ENCODE data around the gene FUS. TPM values are rescaled to one million over a fixed set of nuclear protein-coding genes. Genes with fewer than 3 reads are reported as not detected.
"Not testable (repeated sequence)": the region's sequence is repeated elsewhere in the genome, so short reads cannot be mapped to it uniquely, and the experiment has no call there.

The FUS gene
- total RNA-seq, 2 donors from 2014 or later: 910 to 947 TPM

- no peak for ATAC-seq
- DNase-seq: no peak
- Mint-ChIP-seq H3K4me3 (no peak overlapping the region), H3K27ac (no peak overlapping the region), H3K4me1 (peaks cover 7% of the 10 kb centered on the region), H3K36me3 (ENCODE audit: low read depth) (no peaks in the 10 kb centered on the region), H3K27me3 (no peaks in the 10 kb centered on the region)
- no peaks in the 10 kb centered on the region for H3K9me3 ChIP-seq (ENCODE audit: control insufficient read depth, low read length, poor library complexity, severe bottlenecking)
Observed at GRCh38 chr16:31138621-31139578, 41.0 kb upstream of the FUS start.

- not testable (repeated sequence) for DNase-seq; H3K27me3 Mint-ChIP-seq; ATAC-seq; H3K4me1 Mint-ChIP-seq; H3K9me3 ChIP-seq (ENCODE audit: control insufficient read depth, low read length, poor library complexity, severe bottlenecking); H3K36me3 Mint-ChIP-seq (ENCODE audit: low read depth)
- peak overlapping the region; percentile 5 for H3K4me3 Mint-ChIP-seq
- peak overlapping the region; percentile 6 for H3K27ac Mint-ChIP-seq
Observed at GRCh38 chr16:31141071-31141469, 38.9 kb upstream of the FUS start.

GRCh38 chr16:31141489-31142108 is 38.3 kb upstream of the FUS start:
- H3K4me3 Mint-ChIP-seq: peak overlapping the region; percentile 68
- H3K36me3 Mint-ChIP-seq (ENCODE audit: low read depth): no peaks in the 10 kb centered on the region
- peaks cover 7% of the 10 kb centered on the region for H3K27me3 Mint-ChIP-seq
- DNase-seq: peak in 1 of 3 donors; percentile 10
- peaks cover 6% of the 10 kb centered on the region for H3K4me1 Mint-ChIP-seq
- H3K27ac Mint-ChIP-seq: peak overlapping the region; percentile 6
- ATAC-seq: no peak
- no peaks in the 10 kb centered on the region for H3K9me3 ChIP-seq (ENCODE audit: control insufficient read depth, low read length, poor library complexity, severe bottlenecking)

GRCh38 chr16:31142109-31143010 is 37.6 kb upstream of the FUS start:
- DNase-seq: peak; percentile 89 to 96 (median 95)
- Mint-ChIP-seq H3K36me3 (ENCODE audit: low read depth) (no peaks in the 10 kb centered on the region), H3K4me1 (peaks cover 6% of the 10 kb centered on the region), H3K4me3 (peak overlapping the region; percentile 68), H3K27me3 (peaks cover 10% of the 10 kb centered on the region), H3K27ac (peak overlapping the region; percentile 6)
- ATAC-seq: peak; percentile 89
- no peaks in the 10 kb centered on the region for H3K9me3 ChIP-seq (ENCODE audit: control insufficient read depth, low read length, poor library complexity, severe bottlenecking)

- ATAC-seq (no peak), DNase-seq (no peak)
- Mint-ChIP-seq H3K4me1 (peaks cover 11% of the 10 kb centered on the region), H3K4me3 (peak overlapping the region; percentile 80), H3K27me3 (peaks cover 16% of the 10 kb centered on the region), H3K36me3 (ENCODE audit: low read depth) (no peaks in the 10 kb centered on the region), H3K27ac (peak overlapping the region; percentile 37)
- no peaks in the 10 kb centered on the region for H3K9me3 ChIP-seq (ENCODE audit: control insufficient read depth, low read length, poor library complexity, severe bottlenecking)
Observed at GRCh38 chr16:31143011-31143693, 36.8 kb upstream of the FUS start.

GRCh38 chr16:31143694-31144148 is 36.2 kb upstream of the FUS start:
- ATAC-seq (no peak), DNase-seq (no peak)
- peaks cover 11% of the 10 kb centered on the region for H3K4me1 Mint-ChIP-seq
- H3K9me3 ChIP-seq (ENCODE audit: control insufficient read depth, low read length, poor library complexity, severe bottlenecking): no peaks in the 10 kb centered on the region
- H3K27ac Mint-ChIP-seq: peak overlapping the region; percentile 37
- no peaks in the 10 kb centered on the region for H3K36me3 Mint-ChIP-seq (ENCODE audit: low read depth)
- peaks cover 16% of the 10 kb centered on the region for H3K27me3 Mint-ChIP-seq
- H3K4me3 Mint-ChIP-seq: peak overlapping the region; percentile 80

- DNase-seq; H3K27ac Mint-ChIP-seq; H3K36me3 Mint-ChIP-seq (ENCODE audit: low read depth); H3K9me3 ChIP-seq (ENCODE audit: control insufficient read depth, low read length, poor library complexity, severe bottlenecking); ATAC-seq; H3K4me3 Mint-ChIP-seq: not testable (repeated sequence)
- H3K4me1 Mint-ChIP-seq: peaks cover 11% of the 10 kb centered on the region
- peaks cover 16% of the 10 kb centered on the region for H3K27me3 Mint-ChIP-seq
Observed at GRCh38 chr16:31144418-31144817, 35.5 kb upstream of the FUS start.

GRCh38 chr16:31145398-31145990 is 34.4 kb upstream of the FUS start:
- no peak for ATAC-seq
- Mint-ChIP-seq H3K4me1 (peaks cover 11% of the 10 kb centered on the region), H3K4me3 (no peak overlapping the region), H3K36me3 (ENCODE audit: low read depth) (no peaks in the 10 kb centered on the region), H3K27ac (no peak overlapping the region), H3K27me3 (peaks cover 16% of the 10 kb centered on the region)
- no peaks in the 10 kb centered on the region for H3K9me3 ChIP-seq (ENCODE audit: control insufficient read depth, low read length, poor library complexity, severe bottlenecking)
- DNase-seq: no peak

- no peak overlapping the region for H3K4me3 Mint-ChIP-seq
- H3K27ac Mint-ChIP-seq: no peak overlapping the region
- DNase-seq (no peak), ATAC-seq (no peak)
- peaks cover 16% of the 10 kb centered on the region for H3K27me3 Mint-ChIP-seq
- peaks cover 9% of the 10 kb centered on the region for H3K4me1 Mint-ChIP-seq
- no peaks in the 10 kb centered on the region for H3K9me3 ChIP-seq (ENCODE audit: control insufficient read depth, low read length, poor library complexity, severe bottlenecking)
- no peaks in the 10 kb centered on the region for H3K36me3 Mint-ChIP-seq (ENCODE audit: low read depth)
Observed at GRCh38 chr16:31147574-31147973, 32.4 kb upstream of the FUS start.

- peaks cover 9% of the 10 kb centered on the region for H3K4me1 Mint-ChIP-seq
- no peaks in the 10 kb centered on the region for H3K36me3 Mint-ChIP-seq (ENCODE audit: low read depth)
- H3K4me3 Mint-ChIP-seq: no peak overlapping the region
- no peak overlapping the region for H3K27ac Mint-ChIP-seq
- H3K9me3 ChIP-seq (ENCODE audit: control insufficient read depth, low read length, poor library complexity, severe bottlenecking): no peaks in the 10 kb centered on the region
- DNase-seq: no peak
- peaks cover 16% of the 10 kb centered on the region for H3K27me3 Mint-ChIP-seq
- no peak for ATAC-seq
Observed at GRCh38 chr16:31148281-31148728, 31.6 kb upstream of the FUS start.

- no peak overlapping the region for H3K27ac Mint-ChIP-seq
- H3K36me3 Mint-ChIP-seq (ENCODE audit: low read depth): no peaks in the 10 kb centered on the region
- DNase-seq: no peak
- H3K27me3 Mint-ChIP-seq: peaks cover 16% of the 10 kb centered on the region
- H3K9me3 ChIP-seq (ENCODE audit: control insufficient read depth, low read length, poor library complexity, severe bottlenecking): no peaks in the 10 kb centered on the region
- no peak overlapping the region for H3K4me3 Mint-ChIP-seq
- H3K4me1 Mint-ChIP-seq: peaks cover 6% of the 10 kb centered on the region
- no peak for ATAC-seq
Observed at GRCh38 chr16:31148896-31149295, 31.0 kb upstream of the FUS start.

GRCh38 chr16:31149332-31149731 is 30.6 kb upstream of the FUS start:
- DNase-seq (no peak), ATAC-seq (no peak)
- Mint-ChIP-seq H3K27ac (no peak overlapping the region), H3K4me3 (no peak overlapping the region), H3K4me1 (peaks cover 6% of the 10 kb centered on the region), H3K36me3 (ENCODE audit: low read depth) (no peaks in the 10 kb centered on the region), H3K27me3 (peaks cover 17% of the 10 kb centered on the region)
- no peaks in the 10 kb centered on the region for H3K9me3 ChIP-seq (ENCODE audit: control insufficient read depth, low read length, poor library complexity, severe bottlenecking)
